Retinal pigment epithelial cell (primary cell): Measurements from ENCODE around the gene ARHGAP27.

Experiments
- DNase-seq: peaks from one replicate; pipeline ENCODE4 v3.0.0-alpha.2; 2010; ENCODE audit warnings: low read depth
- H3K4me3 ChIP-seq: 2 replicates; pipeline ENCODE4 v1.5.1; 2011; ENCODE audit warnings: mild to moderate bottlenecking, low read length, control low read depth, moderate library complexity
- CTCF ChIP-seq: conservative IDR thresholded peaks from 2 replicates; pipeline ENCODE4 v1.5.1; 2011; ENCODE audit warnings: low read depth, low read length, control low read depth, inconsistent platforms

Gene ARHGAP27

GRCh38 chr17:45368651-45369050, 64.0 kb downstream of the ARHGAP27 start:
- no peak overlapping the region for H3K4me3 ChIP-seq
- no peak for DNase-seq
- no peak for TF ChIP-seq CTCF

- no peak for TF ChIP-seq CTCF
- no peak overlapping the region for H3K4me3 ChIP-seq
- no peak for DNase-seq
These were observed 65.5 kb downstream of the ARHGAP27 start for GRCh38 chr17:45367216-45367615.

- no peak for TF ChIP-seq CTCF
These were observed 66.0 kb downstream of the ARHGAP27 start for GRCh38 chr17:45366691-45367090.

GRCh38 chr17:45366049-45366448, 66.6 kb downstream of the ARHGAP27 start:
- TF ChIP-seq CTCF, result no peak
- no peak overlapping the region for H3K4me3 ChIP-seq
- no peak for DNase-seq

More at GRCh38 chr17:45366691-45367090, 66.0 kb downstream of the ARHGAP27 start:
- no peak overlapping the region for H3K4me3 ChIP-seq
- no peak for DNase-seq

DNA sequence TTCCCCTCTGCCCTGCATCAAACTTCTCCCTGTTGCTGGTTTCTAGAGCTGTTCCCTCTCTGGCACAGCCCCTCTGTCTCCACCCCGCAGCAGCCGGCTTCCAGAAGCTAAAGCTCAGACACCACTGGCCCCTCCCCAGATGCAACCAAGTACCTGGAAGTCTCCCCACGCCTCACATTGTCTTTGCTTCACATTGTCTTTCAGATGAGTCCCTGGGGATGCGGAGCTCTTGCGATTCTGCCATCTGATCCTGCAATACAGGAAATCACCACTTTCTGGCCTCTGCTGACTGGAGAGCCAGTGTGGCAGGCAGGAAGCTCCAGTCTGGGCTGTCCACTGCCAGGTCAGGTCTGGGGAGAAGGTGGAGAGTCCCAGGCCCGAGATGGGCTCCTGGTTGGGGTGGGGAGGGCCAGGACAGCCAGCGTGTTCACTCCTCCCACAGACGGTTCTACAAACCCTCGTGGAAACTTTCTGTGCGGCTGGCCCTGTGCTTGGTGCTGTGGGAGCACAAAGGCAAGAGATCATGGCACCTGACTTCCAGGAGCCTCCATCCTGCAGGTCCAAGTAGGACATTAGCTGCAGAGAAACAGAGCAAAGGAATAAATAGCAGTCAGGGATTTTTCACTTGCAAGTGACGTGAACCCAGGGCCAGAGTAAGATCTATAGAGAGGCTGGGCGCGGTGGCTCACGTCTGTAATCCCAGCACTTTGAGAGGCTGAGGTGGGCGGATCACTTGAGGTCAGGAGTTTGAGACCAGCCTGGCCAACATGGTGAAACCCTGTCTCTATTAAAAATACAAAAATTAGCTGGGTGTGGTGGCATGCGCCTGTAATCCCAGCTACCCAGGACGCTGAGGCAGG, 67.9 kb downstream of the ARHGAP27 start:
- no peak overlapping the region for H3K4me3 ChIP-seq
- no peak for TF ChIP-seq CTCF
- DNase-seq, result no peak

GRCh38 chr17:45363498-45363897, 69.2 kb downstream of the ARHGAP27 start:
- TF ChIP-seq CTCF, result no peak
- no peak for DNase-seq
- no peak overlapping the region for H3K4me3 ChIP-seq

DNA sequence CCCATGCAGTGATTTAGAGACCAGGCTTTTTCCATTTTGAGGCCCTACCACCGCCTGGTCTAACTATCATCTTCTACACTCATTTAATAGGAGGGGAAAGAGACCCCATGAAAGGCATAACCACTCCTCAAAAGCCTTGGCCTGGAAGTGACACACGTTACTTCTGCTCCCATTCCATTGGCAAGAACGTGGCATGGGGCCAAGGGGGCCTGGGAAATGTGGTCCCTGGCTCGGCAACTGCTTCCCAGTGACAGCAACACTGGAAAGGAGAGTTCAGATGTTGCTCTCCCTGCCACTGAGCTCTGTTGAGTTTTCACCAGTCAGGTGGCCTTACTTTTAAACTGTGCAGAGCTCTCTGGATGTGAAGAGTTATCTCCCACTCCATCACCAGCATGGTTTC, 70.7 kb downstream of the ARHGAP27 start:
- no peak for DNase-seq
- no peak for TF ChIP-seq CTCF
- no peak overlapping the region for H3K4me3 ChIP-seq
